ENCODE results near the gene CRBN.

CRBN gene

DNA sequence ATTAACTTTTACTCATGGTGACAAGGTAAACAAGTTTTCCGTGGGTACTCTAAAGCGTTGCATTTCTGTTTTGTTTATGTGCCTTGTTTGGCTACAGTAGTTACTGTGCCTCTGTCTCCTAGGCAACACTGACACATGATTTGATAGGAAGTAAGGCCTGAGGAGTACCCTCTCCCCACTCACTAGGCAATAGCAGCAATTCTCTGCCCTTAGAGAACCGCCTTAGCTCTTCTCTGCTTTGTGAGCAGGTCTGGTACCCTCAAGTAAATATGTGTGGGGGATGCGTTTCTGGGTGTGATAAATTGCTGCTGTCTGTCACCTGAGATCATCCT, 69.2 kb downstream of the CRBN start, which contains the start of gene IL5RA:
Gene IL5RA (minus strand): TSS at position 76 of the 332 bp plus-strand sequence. CDS start 5,390 bp downstream, outside the sequence.
- DNase-seq (ENCODE audit: low spot score) = no peak

DNA sequence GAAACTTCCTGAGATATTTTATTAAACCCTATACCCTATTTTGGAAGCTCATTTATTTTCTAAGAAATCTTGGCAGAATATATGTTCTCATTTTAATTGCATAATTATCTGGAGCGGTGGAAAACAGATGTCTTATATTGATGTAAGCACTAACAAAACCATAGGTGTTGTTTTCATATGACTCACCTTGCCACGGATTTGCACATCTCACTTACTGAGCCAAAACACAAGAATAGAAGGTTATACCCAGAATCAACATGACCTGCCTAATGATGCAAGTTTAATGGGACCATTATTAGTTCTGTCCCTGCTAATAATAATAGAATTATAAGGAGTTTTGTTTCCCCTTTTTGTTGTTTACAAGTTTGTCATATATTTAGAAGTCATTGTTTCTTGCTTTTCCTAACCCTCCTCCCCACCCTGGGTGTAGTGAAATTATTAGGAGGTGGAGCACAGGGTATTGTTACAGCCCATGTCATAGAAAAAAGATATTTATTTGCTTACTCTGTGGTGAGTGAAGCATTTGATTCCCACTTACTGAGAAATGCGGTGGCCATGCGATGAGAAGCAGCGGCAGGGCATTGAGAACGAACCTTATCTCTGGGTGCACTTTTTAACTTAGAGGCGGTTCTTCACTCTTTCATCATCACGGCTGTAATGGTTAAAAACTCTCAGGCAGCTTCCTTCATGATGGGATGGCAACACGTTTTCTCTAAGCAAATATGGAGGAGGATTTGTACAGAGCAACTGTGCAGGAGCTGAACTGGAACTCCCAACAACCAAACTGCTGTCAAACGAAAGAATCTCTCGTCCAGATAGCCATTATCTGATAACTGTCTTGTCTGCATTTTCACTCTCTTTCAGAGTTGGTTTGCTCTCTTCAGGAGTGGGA, 69.8 kb downstream of the CRBN start:
- DNase-seq (ENCODE audit: low spot score) = no peak

DNA sequence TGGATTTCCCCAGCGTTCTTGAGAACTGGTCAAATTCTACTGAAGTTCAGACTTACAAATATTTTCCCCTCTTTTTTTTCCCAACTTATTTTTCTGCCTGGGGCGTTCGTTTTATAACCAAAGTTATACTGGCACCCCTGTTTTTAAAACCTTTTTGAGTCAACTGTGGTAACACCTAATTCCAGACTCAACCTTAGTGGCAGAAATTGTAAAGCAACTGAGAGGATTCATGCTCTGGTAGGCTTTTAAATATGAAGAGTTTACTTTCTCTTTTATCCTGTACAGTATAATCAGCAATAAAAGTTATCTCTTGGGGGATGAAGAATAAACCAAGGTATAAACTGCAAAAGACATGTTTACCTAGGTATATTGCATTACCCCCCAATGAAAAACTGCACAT, 71.6 kb downstream of the CRBN start:
- no peak for DNase-seq (ENCODE audit: low spot score)

DNA sequence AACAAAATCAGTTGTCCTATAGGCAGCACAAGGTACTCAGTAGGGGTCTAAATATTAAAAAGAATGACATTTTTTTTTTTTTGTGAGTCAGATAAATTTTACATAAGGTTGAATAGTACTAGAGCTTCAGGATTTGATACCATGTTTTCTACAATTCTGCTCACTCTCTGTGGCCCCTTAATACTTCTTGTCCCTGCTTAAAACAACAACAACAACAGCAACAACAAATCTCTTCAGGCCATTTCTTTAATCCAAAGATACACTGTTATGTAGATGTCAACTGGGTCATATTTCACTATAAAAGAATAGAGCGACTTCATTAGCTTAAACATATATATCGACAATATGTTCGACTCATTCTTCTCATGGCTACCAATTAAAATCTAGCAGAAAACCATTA, 72.3 kb downstream of the CRBN start:
- no peak for DNase-seq (ENCODE audit: low spot score)

DNA sequence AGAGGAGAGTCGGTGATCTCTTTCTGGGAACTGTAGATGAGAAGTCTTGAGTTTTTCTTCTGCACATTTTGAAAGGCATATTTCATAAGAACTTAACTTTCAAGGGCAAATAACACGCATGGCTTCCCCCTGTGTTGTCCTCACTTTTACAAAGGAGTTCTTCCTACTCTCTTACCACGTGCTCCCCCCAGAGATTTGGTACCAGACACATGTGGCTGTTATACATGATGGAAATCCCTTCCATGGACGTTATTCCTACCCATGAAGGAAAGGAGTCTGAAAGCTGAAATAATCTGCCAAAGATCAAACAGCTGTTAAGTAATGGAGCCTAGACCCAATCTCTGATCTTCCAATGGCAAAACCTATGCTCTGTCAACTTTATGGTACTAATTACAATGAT, 73.7 kb downstream of the CRBN start:
- no peak for DNase-seq (ENCODE audit: low spot score)

DNA sequence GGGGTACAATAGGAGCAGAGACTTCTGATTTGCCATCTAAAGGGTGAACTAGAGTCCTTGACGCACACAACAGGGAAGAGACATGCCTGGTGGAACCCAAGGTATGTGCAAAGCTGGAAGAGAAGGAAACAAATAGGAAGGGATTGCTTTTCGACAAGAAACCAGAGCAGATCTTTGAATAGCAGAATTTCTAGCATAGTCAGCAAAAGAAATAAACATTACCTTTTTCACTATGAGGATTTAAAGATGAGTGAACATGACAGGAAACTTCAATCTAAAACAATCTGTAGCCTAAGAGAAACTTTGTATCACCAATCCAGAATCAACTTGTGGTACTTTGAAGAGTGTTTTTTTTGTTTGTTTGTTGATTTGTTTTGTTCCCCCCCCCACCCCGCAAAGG, 74.2 kb downstream of the CRBN start:
- no peak for DNase-seq (ENCODE audit: low spot score)

DNA sequence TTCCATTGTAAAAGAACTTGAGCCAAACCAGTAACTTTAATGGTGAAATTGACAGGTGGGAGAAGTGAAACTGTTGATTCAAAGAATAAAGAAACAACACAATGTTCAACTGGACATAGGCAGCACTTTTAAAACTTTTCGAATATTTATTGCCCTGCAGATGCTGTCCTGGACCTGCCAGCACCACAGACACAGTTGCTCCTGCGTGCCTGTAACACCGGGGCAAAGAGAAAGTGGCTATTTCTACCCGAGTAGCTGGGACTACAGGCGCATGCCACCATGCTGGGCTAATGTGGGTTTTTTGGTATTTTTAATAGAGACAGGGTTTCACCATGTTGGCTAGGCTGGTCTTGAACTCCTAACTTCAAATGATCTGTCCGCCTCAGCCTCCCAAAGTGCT, 76.7 kb downstream of the CRBN start:
- no peak for DNase-seq (ENCODE audit: low spot score)

DNA sequence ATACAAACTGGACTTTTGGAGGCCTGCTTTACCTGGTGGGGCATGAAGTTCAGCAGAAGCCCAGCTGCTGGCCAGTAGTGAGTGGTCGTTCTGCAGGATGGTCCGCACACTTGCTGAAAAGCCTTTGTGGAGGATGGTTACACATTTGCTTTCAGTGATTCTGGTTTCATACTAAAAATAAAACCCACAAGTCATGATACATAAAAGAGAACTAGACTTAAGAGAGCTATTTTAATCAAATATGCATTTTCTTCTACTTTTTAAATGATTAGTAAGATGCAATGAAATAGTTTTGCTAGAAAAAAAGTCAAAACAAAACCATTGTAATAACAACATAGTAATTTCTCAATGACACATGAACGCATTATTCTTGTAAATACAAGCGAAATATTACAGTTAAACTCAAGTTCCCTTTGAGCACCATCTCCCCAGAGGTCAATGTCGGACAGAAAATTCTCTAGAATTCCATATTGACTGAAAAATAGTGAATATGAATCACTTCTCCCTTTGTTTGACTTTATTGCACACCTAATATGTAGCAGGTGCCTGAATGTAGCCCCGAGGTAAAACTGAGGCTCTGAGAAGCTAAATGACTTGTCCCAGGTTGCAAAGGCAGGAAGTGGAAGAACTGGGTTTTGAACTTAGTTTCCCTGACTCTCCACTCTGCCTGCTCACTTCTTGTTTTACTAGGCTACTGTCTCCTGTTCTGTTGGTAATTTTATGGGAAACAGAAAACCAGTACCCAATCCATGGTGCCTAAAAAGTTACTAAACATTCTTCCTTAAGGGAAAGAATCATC, 77.6 kb downstream of the CRBN start:
- no peak for DNase-seq (ENCODE audit: low spot score)

Measured in SW480 (cell line).